ENCODE measurements around the gene PPP1R7.

DNA sequence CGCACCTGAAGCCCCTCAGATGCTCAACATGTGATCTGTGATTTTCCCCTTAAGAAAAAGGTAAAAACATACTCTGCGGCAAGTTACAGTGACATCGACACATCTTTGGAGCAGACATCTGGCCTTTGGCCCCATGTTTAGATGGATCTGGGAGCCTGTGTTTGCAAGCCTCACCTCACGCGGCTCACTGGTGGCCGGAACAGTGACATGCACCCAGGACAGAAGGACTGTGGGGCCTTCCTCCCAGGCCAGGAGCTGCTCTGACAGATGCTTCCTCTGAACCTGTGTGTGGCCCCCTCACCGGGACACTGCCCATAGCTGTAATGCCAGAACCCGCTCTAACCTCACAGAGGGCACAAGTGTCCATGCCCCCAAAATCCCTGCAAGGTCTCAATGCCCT is 14.1 kb upstream of the PPP1R7 start:
- TF ChIP-seq, protein P1, sequence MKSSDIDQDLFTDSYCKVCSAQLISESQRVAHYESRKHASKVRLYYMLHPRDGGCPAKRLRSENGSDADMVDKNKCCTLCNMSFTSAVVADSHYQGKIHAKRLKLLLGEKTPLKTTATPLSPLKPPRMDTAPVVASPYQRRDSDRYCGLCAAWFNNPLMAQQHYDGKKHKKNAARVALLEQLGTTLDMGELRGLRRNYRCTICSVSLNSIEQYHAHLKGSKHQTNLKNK (CRISPR knock-in tag; IDR thresholded peaks at IDR 0.05) = no peak
- TF ChIP-seq, protein P2, sequence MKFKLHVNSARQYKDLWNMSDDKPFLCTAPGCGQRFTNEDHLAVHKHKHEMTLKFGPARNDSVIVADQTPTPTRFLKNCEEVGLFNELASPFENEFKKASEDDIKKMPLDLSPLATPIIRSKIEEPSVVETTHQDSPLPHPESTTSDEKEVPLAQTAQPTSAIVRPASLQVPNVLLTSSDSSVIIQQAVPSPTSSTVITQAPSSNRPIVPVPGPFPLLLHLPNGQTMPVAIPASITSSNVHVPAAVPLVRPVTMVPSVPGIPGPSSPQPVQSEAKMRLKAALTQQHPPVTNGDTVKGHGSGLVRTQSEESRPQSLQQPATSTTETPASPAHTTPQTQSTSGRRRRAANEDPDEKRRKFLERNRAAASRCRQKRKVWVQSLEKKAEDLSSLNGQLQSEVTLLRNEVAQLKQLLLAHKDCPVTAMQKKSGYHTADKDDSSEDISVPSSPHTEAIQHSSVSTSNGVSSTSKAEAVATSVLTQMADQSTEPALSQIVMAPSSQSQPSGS (CRISPR knock-in tag; IDR thresholded peaks at IDR 0.05; ENCODE audit: borderline replicate concordance, low read depth) = no peak
- TF ChIP-seq, protein P3, sequence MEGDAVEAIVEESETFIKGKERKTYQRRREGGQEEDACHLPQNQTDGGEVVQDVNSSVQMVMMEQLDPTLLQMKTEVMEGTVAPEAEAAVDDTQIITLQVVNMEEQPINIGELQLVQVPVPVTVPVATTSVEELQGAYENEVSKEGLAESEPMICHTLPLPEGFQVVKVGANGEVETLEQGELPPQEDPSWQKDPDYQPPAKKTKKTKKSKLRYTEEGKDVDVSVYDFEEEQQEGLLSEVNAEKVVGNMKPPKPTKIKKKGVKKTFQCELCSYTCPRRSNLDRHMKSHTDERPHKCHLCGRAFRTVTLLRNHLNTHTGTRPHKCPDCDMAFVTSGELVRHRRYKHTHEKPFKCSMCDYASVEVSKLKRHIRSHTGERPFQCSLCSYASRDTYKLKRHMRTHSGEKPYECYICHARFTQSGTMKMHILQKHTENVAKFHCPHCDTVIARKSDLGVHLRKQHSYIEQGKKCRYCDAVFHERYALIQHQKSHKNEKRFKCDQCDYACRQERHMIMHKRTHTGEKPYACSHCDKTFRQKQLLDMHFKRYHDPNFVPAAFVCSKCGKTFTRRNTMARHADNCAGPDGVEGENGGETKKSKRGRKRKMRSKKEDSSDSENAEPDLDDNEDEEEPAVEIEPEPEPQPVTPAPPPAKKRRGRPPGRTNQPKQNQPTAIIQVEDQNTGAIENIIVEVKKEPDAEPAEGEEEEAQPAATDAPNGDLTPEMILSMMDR (IDR thresholded peaks at IDR 0.05) = no peak
- TF ChIP-seq MXD4 (CRISPR knock-in tag; IDR thresholded peaks at IDR 0.05; ENCODE audit: borderline replicate concordance) (no peak), MYBL2 (CRISPR knock-in tag; IDR thresholded peaks at IDR 0.05) (no peak), FOXP1 (CRISPR knock-in tag; IDR thresholded peaks at IDR 0.05; ENCODE audit: borderline replicate concordance) (no peak)

Data from WTC11 (cell line).